ENCODE measurements around the gene ENOX1.

DNA sequence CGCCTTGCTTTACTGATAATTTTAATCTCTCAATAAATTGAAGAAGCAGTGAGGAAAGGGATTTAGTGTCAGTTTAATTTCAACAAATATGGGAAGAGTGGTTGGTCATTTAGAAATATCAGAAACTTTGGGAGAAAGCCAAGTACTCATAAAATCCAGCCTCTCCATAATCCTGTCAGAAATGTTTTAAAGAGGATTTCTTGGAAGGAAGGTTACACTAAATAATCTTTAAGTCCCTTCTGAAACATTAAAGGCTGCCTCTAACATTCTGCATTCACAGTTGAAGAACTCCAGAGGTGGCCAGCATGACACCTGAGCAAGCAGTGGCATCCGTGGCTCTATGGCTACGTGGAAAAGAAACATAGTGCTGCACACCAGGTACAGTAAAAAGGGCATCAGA is 378.5 kb downstream of the ENOX1 start:
- TF ChIP-seq, protein P1, sequence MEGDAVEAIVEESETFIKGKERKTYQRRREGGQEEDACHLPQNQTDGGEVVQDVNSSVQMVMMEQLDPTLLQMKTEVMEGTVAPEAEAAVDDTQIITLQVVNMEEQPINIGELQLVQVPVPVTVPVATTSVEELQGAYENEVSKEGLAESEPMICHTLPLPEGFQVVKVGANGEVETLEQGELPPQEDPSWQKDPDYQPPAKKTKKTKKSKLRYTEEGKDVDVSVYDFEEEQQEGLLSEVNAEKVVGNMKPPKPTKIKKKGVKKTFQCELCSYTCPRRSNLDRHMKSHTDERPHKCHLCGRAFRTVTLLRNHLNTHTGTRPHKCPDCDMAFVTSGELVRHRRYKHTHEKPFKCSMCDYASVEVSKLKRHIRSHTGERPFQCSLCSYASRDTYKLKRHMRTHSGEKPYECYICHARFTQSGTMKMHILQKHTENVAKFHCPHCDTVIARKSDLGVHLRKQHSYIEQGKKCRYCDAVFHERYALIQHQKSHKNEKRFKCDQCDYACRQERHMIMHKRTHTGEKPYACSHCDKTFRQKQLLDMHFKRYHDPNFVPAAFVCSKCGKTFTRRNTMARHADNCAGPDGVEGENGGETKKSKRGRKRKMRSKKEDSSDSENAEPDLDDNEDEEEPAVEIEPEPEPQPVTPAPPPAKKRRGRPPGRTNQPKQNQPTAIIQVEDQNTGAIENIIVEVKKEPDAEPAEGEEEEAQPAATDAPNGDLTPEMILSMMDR (IDR thresholded peaks at IDR 0.05): no peak
- TF ChIP-seq ZFX (IDR thresholded peaks at IDR 0.05; ENCODE audit: borderline replicate concordance): no peak
